ENCODE results near the gene CLIC3.

Gene CLIC3

GRCh38 chr9:137012694-137013570, 16.6 kb upstream of the CLIC3 start:
- no peak for DNase-seq (ENCODE audit: low read depth)
- no peak for TF ChIP-seq CTCF (IDR thresholded peaks at IDR 0.05; ENCODE audit: control insufficient read depth, extremely low read depth, insufficient read depth)
- no peak overlapping the region for H3K4me3 ChIP-seq (ENCODE audit: low read depth, low read length)

- TF ChIP-seq CTCF (IDR thresholded peaks at IDR 0.05; ENCODE audit: control insufficient read depth, extremely low read depth, insufficient read depth): no peak
- H3K4me3 ChIP-seq (ENCODE audit: low read depth, low read length): no peak overlapping the region
Observed at GRCh38 chr9:137011907-137012675, 15.7 kb upstream of the CLIC3 start.

GRCh38 chr9:137011156-137011555, 14.8 kb upstream of the CLIC3 start:
- H3K4me3 ChIP-seq (ENCODE audit: low read depth, low read length): no peak overlapping the region
- no peak for DNase-seq (ENCODE audit: low read depth)
- no peak for TF ChIP-seq CTCF (IDR thresholded peaks at IDR 0.05; ENCODE audit: control insufficient read depth, extremely low read depth, insufficient read depth)

More at GRCh38 chr9:137011907-137012675, 15.7 kb upstream of the CLIC3 start:
- no peak for DNase-seq (ENCODE audit: low read depth)

- no peak overlapping the region for H3K4me3 ChIP-seq (ENCODE audit: low read depth, low read length)
- DNase-seq (ENCODE audit: low read depth): no peak
- no peak for TF ChIP-seq CTCF (IDR thresholded peaks at IDR 0.05; ENCODE audit: control insufficient read depth, extremely low read depth, insufficient read depth)
Observed at GRCh38 chr9:137009938-137010732, 13.8 kb upstream of the CLIC3 start.

- no peak for DNase-seq (ENCODE audit: low read depth)
- H3K4me3 ChIP-seq (ENCODE audit: low read depth, low read length): no peak overlapping the region
- no peak for TF ChIP-seq CTCF (IDR thresholded peaks at IDR 0.05; ENCODE audit: control insufficient read depth, extremely low read depth, insufficient read depth)
Observed at GRCh38 chr9:137009217-137009616, 12.8 kb upstream of the CLIC3 start.

- TF ChIP-seq CTCF (IDR thresholded peaks at IDR 0.05; ENCODE audit: control insufficient read depth, extremely low read depth, insufficient read depth): no peak
- DNase-seq (ENCODE audit: low read depth): no peak
- H3K4me3 ChIP-seq (ENCODE audit: low read depth, low read length): no peak overlapping the region
Observed at GRCh38 chr9:137008312-137008711, 11.9 kb upstream of the CLIC3 start.
